PC-9 (cell line): Measurements from ENCODE around the gene C17orf67. TPM values are rescaled to one million over a fixed set of nuclear protein-coding genes. Genes with fewer than 3 reads are reported as not detected.

Experiments
- BruUV-seq: library from RNA; stranded (reverse); fragments of 400-500 nt; replicated peaks from 2 replicates; lab custom pipeline; 2021; lab: Mats Ljungman, UMichigan
- CTCF ChIA-PET: fragments of 300-600 bp; sonication (Branson Sonifier 250); formaldehyde crosslinking; loops from one replicate; lab custom pipeline; 2022; ENCODE audit warnings: antibody characterized with exemption; lab: Charles Lee
- POLR2A ChIA-PET: fragments of 300-600 bp; sonication (Branson Sonifier 250); formaldehyde crosslinking; loops from one replicate; lab custom pipeline; 2022; ENCODE audit warnings: antibody characterized with exemption; ENCODE audit not compliant: unreplicated experiment; lab: Charles Lee
- DNase-seq, 2 experiments: peaks; one replicate each; pipeline versions ENCODE4 v3.0.0 to v3.0.0-alpha.2; 2015 to 2022; ENCODE audit warnings: mixed read lengths in 1 of 2
- H2AFZ ChIP-seq: fragments of 200-600 bp; sonication (generic); 2 replicates; pipeline ENCODE4 v1.8.1; 2017; ENCODE audit warnings: antibody characterized with exemption
- H3F3A ChIP-seq: fragments of 200-600 bp; sonication (generic); 2 replicates; pipeline ENCODE4 v1.8.1; 2017; ENCODE audit warnings: antibody characterized with exemption, mild to moderate bottlenecking, low read depth; ENCODE audit not compliant: insufficient read depth
- H3K27ac ChIP-seq: fragments of 200-600 bp; sonication (generic); 2 replicates; pipeline ENCODE4 v1.6.1; 2016; ENCODE audit warnings: mixed run types
- H3K27me3 ChIP-seq: fragments of 200-600 bp; sonication (generic); 2 replicates; pipeline ENCODE4 v1.6.1; 2016; ENCODE audit warnings: low read depth, mixed run types; ENCODE audit not compliant: insufficient read depth
- H3K36me3 ChIP-seq: fragments of 200-600 bp; sonication (generic); 2 replicates; pipeline ENCODE4 v1.6.1; 2016; ENCODE audit warnings: low read depth, mixed run types
- H3K4me1 ChIP-seq: fragments of 200-600 bp; sonication (generic); replicated peaks from 2 replicates; pipeline ENCODE4 v1.6.1; 2016; ENCODE audit warnings: mixed run types; ENCODE audit not compliant: insufficient read depth
- H3K4me2 ChIP-seq: fragments of 200-600 bp; sonication (generic); 2 replicates; pipeline ENCODE4 v1.6.1; 2017; ENCODE audit warnings: mixed run types
- H3K4me3 ChIP-seq: fragments of 200-600 bp; sonication (generic); 2 replicates; pipeline ENCODE4 v1.6.1; 2016; ENCODE audit warnings: mixed run types
- H3K79me2 ChIP-seq: fragments of 200-600 bp; sonication (generic); 2 replicates; pipeline ENCODE4 v1.6.1; 2017; ENCODE audit warnings: low read depth, mixed run types
- H3K9me2 ChIP-seq: fragments of 200-600 bp; sonication (generic); 2 replicates; pipeline ENCODE4 v1.8.1; 2017; ENCODE audit warnings: mild to moderate bottlenecking; ENCODE audit not compliant: insufficient read depth
- H3K9me3 ChIP-seq: fragments of 200-600 bp; sonication (generic); 2 replicates; pipeline ENCODE4 v1.8.1; 2016; ENCODE audit warnings: low read depth; ENCODE audit not compliant: insufficient read depth
- H4K20me1 ChIP-seq: fragments of 200-600 bp; sonication (generic); 2 replicates; pipeline ENCODE4 v1.8.1; 2017; ENCODE audit not compliant: insufficient read depth
- CTCF ChIP-seq: fragments of 200-600 bp; sonication (generic); conservative IDR thresholded peaks from 2 replicates; pipeline ENCODE4 v1.6.1; 2017; ENCODE audit warnings: mixed run types, antibody characterized with exemption, mild to moderate bottlenecking, moderate library complexity
- EZH2 ChIP-seq: fragments of 200-600 bp; sonication (generic); IDR thresholded peaks from 2 replicates; pipeline ENCODE4 v1.8.0; 2017; ENCODE audit warnings: antibody characterized with exemption, low read depth
- intact Hi-C: fragments of 100-400 bp; cut with micrococcal nuclease; formaldehyde crosslinking; loops from one replicate; pipeline ENCODE4 v1.10.0; 2022; ENCODE audit not compliant: unreplicated experiment
- total RNA-seq: library from RNA; stranded (reverse); gene quantifications from 2 replicates; pipeline ENCODE4 v1.2.3, GENCODE V29; 2021

C17orf67 gene
- total RNA-seq, 1 experiment from 2014 or later: 4.3 TPM

- DNase-seq: no peak
- H3K4me3 ChIP-seq: no peak overlapping the region
- intact Hi-C loops: loop anchor here (5.0 kb wide), 2 partner anchors 111 to 239 kb away; partner anchors contain the start of gene NOG
- no TSS peak for BruUV-seq
- TF ChIP-seq CTCF (no peak), EZH2 (no peak)
- no peak overlapping the region for H3K27ac ChIP-seq
- peaks cover 41% of the 10 kb centered on the region for H3K79me2 ChIP-seq
- H4K20me1 ChIP-seq: no peaks in the 10 kb centered on the region
- peak overlapping the region; percentile 96 for H3K4me2 ChIP-seq
- ChIA-PET POLR2A (no interaction called here), CTCF (no interaction called here)
- no peaks in the 10 kb centered on the region for H3F3A ChIP-seq
- 0 out of 2 replicates have a peak, but pooled peaks cover 3% of the 10 kb centered on the region for H3K36me3 ChIP-seq
- H3K9me3 ChIP-seq: no peaks in the 10 kb centered on the region
- H3K27me3 ChIP-seq: no peaks in the 10 kb centered on the region
- H2AFZ ChIP-seq: no peak overlapping the region
- no peaks in the 10 kb centered on the region for H3K9me2 ChIP-seq
- H3K4me1 ChIP-seq: peaks cover 28% of the 10 kb centered on the region
Measured at GRCh38 chr17:56831369-56832095, 2.2 kb downstream of the C17orf67 start.

- ChIA-PET CTCF (no interaction called here), POLR2A (no interaction called here)
- Histone ChIP-seq H3K4me3 (no peak overlapping the region), H3K4me1 (peaks cover 21% of the 10 kb centered on the region), H3K79me2 (peaks cover 36% of the 10 kb centered on the region), H3F3A (no peaks in the 10 kb centered on the region), H3K36me3 (no peaks in the 10 kb centered on the region), H2AFZ (no peak overlapping the region), H3K9me3 (no peaks in the 10 kb centered on the region), H3K9me2 (no peaks in the 10 kb centered on the region), H4K20me1 (no peaks in the 10 kb centered on the region), H3K4me2 (no peak overlapping the region), H3K27ac (no peak overlapping the region), H3K27me3 (no peaks in the 10 kb centered on the region)
- no TSS peak for BruUV-seq
- DNase-seq: no peak
- TF ChIP-seq EZH2: no peak
- TF ChIP-seq CTCF: no peak
- intact Hi-C loops: loop anchor here (5.0 kb wide), 2 partner anchors 111 to 239 kb away; partner anchors contain the start of gene NOG
Measured at GRCh38 chr17:56830726-56831368, 2.9 kb downstream of the C17orf67 start.

- no TSS peak for BruUV-seq
- Histone ChIP-seq H4K20me1 (no peaks in the 10 kb centered on the region), H3K9me3 (no peaks in the 10 kb centered on the region), H3K36me3 (no peaks in the 10 kb centered on the region), H3F3A (0 out of 2 replicates have a peak, but pooled peaks cover 11% of the 10 kb centered on the region), H3K4me1 (0 out of 2 replicates have a peak, but pooled peaks cover 14% of the 10 kb centered on the region), H3K27me3 (no peaks in the 10 kb centered on the region), H3K4me3 (no peak overlapping the region), H2AFZ (no peak overlapping the region), H3K9me2 (no peaks in the 10 kb centered on the region), H3K79me2 (peaks cover 12% of the 10 kb centered on the region), H3K27ac (no peak overlapping the region), H3K4me2 (no peak overlapping the region)
- TF ChIP-seq CTCF (no peak), EZH2 (no peak)
- POLR2A ChIA-PET: no interaction called here
- intact Hi-C loops: no loop called here
- no peak for DNase-seq
- CTCF ChIA-PET: no interaction called here
Measured at GRCh38 chr17:56826611-56827414, 6.9 kb downstream of the C17orf67 start.
